OCI-LY1 (cell line): ENCODE measurements around the gene HMG20B.

ENCODE experiments used
- H2AFZ ChIP-seq: fragments of 200-600 bp; sonication (generic), shearing (Covaris generic); 2 replicates; pipeline ENCODE4 v1.6.0; 2014; ENCODE audit warnings: antibody characterized with exemption, mild to moderate bottlenecking, low read length
- H3F3A ChIP-seq: fragments of 200-600 bp; sonication (generic), shearing (Covaris generic); 2 replicates; pipeline ENCODE4 v1.6.0; 2014; ENCODE audit warnings: mild to moderate bottlenecking, antibody characterized with exemption, low read length, moderate library complexity; ENCODE audit not compliant: insufficient read depth
- H3K27ac ChIP-seq: fragments of 200-600 bp; sonication (generic); 2 replicates; pipeline ENCODE4 v1.5.1; 2014; ENCODE audit warnings: low read length, mixed run types, mild to moderate bottlenecking, low read depth; ENCODE audit not compliant: poor library complexity, severe bottlenecking
- H3K27me3 ChIP-seq: fragments of 200-600 bp; sonication (generic); 2 replicates; pipeline ENCODE4 v1.6.0; 2014; ENCODE audit warnings: antibody characterized with exemption, mild to moderate bottlenecking, low read length, moderate library complexity; ENCODE audit not compliant: insufficient read depth
- H3K36me3 ChIP-seq: fragments of 200-600 bp; sonication (generic); 2 replicates; pipeline ENCODE4 v1.6.1; 2014; ENCODE audit warnings: mild to moderate bottlenecking, antibody characterized with exemption, low read length, moderate library complexity, mixed read lengths; ENCODE audit not compliant: insufficient read depth
- H3K4me1 ChIP-seq: fragments of 200-600 bp; sonication (generic); 2 replicates; pipeline ENCODE4 v1.5.1; 2014; ENCODE audit warnings: mild to moderate bottlenecking, low read length, moderate library complexity; ENCODE audit not compliant: insufficient read depth, severe bottlenecking
- H3K4me2 ChIP-seq: fragments of 200-600 bp; sonication (generic), shearing (Covaris generic); 2 replicates; pipeline ENCODE4 v1.6.1; 2014; ENCODE audit warnings: low read length
- H3K4me3 ChIP-seq: fragments of 200-600 bp; sonication (generic); 2 replicates; pipeline ENCODE4 v1.5.1; 2014; ENCODE audit warnings: low read length, low read depth, mild to moderate bottlenecking, mixed read lengths; ENCODE audit not compliant: poor library complexity, severe bottlenecking
- H3K79me2 ChIP-seq: fragments of 200-600 bp; shearing (Covaris generic); 2 replicates; pipeline ENCODE4 v1.6.1; 2016; ENCODE audit warnings: mixed run types, low read length, mixed read lengths; ENCODE audit not compliant: insufficient read depth
- H3K9ac ChIP-seq: fragments of 200-600 bp; sonication (generic), shearing (Covaris generic); 2 replicates; pipeline ENCODE4 v1.6.1; 2014; ENCODE audit warnings: mild to moderate bottlenecking, low read length, mixed read lengths
- H3K9me2 ChIP-seq: fragments of 200-600 bp; sonication (generic), shearing (Covaris generic); 2 replicates; pipeline ENCODE4 v1.6.1; 2014; ENCODE audit warnings: low read depth, mild to moderate bottlenecking, low read length, mixed read lengths
- H3K9me3 ChIP-seq: fragments of 200-600 bp; shearing (Covaris generic); 2 replicates; pipeline ENCODE4 v1.6.1; 2014; ENCODE audit warnings: low read length, mixed read lengths
- H4K20me1 ChIP-seq: fragments of 200-600 bp; sonication (generic), shearing (Covaris generic); 2 replicates; pipeline ENCODE4 v1.6.0; 2016; ENCODE audit warnings: mild to moderate bottlenecking, low read length; ENCODE audit not compliant: insufficient read depth
- CTCF ChIP-seq: fragments of 200-600 bp; sonication (generic), shearing (Covaris generic); IDR thresholded peaks from 2 replicates; pipeline ENCODE4 v1.5.1; 2017; ENCODE audit warnings: mild to moderate bottlenecking, antibody characterized with exemption, low read length, moderate library complexity, mixed read lengths
- EZH2 ChIP-seq: fragments of 200-600 bp; sonication (generic), shearing (Covaris generic); IDR thresholded peaks from 2 replicates; pipeline ENCODE4 v1.8.0; 2017; ENCODE audit warnings: borderline replicate concordance, mixed run types, mild to moderate bottlenecking, antibody characterized with exemption, low read length, moderate library complexity, mixed read lengths

Gene HMG20B

GRCh38 chr19:3556423-3556977 is 16.2 kb upstream of the HMG20B start:
- H3K36me3 ChIP-seq: no peaks in the 10 kb centered on the region
- H3F3A ChIP-seq: no peaks in the 10 kb centered on the region
- H3K27ac ChIP-seq: no peak overlapping the region
- no peaks in the 10 kb centered on the region for H4K20me1 ChIP-seq
- H3K9me3 ChIP-seq: no peaks in the 10 kb centered on the region
- H3K9me2 ChIP-seq: no peaks in the 10 kb centered on the region
- H3K79me2 ChIP-seq: no peaks in the 10 kb centered on the region
- H3K27me3 ChIP-seq: no peaks in the 10 kb centered on the region
- TF ChIP-seq CTCF (no peak), EZH2 (no peak)
- peak overlapping the region; percentile 55; the same call in 1 of the 2 replicates for H3K9ac ChIP-seq
- H3K4me1 ChIP-seq: peaks cover 43% of the 10 kb centered on the region
- peak overlapping the region; percentile 76 for H3K4me3 ChIP-seq
- no peak overlapping the region for H2AFZ ChIP-seq
- H3K4me2 ChIP-seq: peak overlapping the region; percentile 96

- Histone ChIP-seq H3F3A (no peaks in the 10 kb centered on the region), H3K9me2 (no peaks in the 10 kb centered on the region), H3K4me3 (peak overlapping the region; percentile 76), H2AFZ (no peak overlapping the region), H3K27ac (no peak overlapping the region), H3K4me1 (peaks cover 43% of the 10 kb centered on the region), H3K79me2 (no peaks in the 10 kb centered on the region), H3K36me3 (no peaks in the 10 kb centered on the region), H4K20me1 (no peaks in the 10 kb centered on the region), H3K9ac (peak overlapping the region; percentile 55; the same call in 1 of the 2 replicates), H3K4me2 (peak overlapping the region; percentile 96), H3K27me3 (no peaks in the 10 kb centered on the region), H3K9me3 (no peaks in the 10 kb centered on the region)
- peak; percentile 17; the same call in 1 of the 2 replicates for TF ChIP-seq CTCF
- no peak for TF ChIP-seq EZH2
These were observed 15.7 kb upstream of the HMG20B start for GRCh38 chr19:3556978-3557460.

GRCh38 chr19:3557461-3558248 is 15.1 kb upstream of the HMG20B start, which contains the start of gene MFSD12:
TSS of gene MFSD12 (minus strand) at chr19:3557586. CDS start at chr19:3557403, 183 bp downstream.
- H3K4me3 ChIP-seq: peak within 1 kb of the TSS; percentile 76
- H3K27me3 ChIP-seq: no peaks in the 10 kb centered on the region
- peak within 1 kb of the TSS; percentile 74 for H3K9ac ChIP-seq
- peak within 1 kb of the TSS; percentile 94; the same call in 1 of the 2 replicates for H2AFZ ChIP-seq
- H3K9me3 ChIP-seq: no peaks in the 10 kb centered on the region
- no peaks in the 10 kb centered on the region for H4K20me1 ChIP-seq
- no peaks in the 10 kb centered on the region for H3F3A ChIP-seq
- H3K9me2 ChIP-seq: no peaks in the 10 kb centered on the region
- H3K4me2 ChIP-seq: peak within 1 kb of the TSS; percentile 96
- no peak within 1 kb of the TSS for H3K27ac ChIP-seq
- no peaks in the 10 kb centered on the region for H3K36me3 ChIP-seq
- peaks cover 40% of the 10 kb centered on the region for H3K4me1 ChIP-seq
- H3K79me2 ChIP-seq: no peaks in the 10 kb centered on the region
- TF ChIP-seq CTCF: no peak
- no peak for TF ChIP-seq EZH2
